ENCODE data around the gene CLDN3.

DNA sequence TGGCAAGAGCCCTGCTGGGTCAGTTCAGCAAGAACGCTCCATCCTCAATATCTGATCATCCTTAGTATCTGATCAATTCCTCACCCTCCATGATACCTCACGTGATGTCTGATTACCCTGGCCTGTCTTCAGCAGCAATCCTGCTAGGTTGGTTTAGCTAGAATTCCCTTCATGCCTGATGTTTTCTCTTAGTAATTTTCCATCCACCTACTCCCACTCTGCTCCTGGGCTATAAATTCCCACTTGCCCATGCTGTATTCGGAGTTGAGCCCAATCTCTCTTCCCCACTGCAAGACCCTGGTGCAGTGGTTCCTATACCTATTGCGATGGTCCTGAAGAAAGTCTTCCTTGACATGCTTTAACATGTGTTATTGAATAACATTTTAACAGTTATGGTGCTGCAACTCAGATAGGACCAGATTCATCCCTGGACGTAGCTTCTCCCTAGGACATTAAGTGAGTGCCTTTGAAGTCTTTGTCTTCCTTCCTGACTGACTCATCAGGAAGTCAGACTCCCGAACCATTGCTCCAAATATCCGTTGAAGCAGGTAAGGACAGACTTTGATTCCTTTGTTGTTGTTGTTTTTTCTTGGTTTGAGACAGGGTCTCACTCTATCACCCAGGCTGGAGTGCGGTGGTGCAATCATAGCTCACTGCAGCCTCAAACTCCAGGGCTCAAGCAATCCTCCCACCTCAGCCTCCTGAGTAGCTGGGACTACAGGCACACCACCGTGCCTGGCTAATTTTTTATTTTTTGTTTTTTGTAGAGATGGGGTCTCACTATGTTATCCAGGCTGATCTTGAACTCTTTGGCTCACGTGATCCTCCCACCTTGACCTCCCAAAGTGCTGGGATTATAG lies 29.4 kb upstream of the CLDN3 start:
- TF ChIP-seq, protein P1, sequence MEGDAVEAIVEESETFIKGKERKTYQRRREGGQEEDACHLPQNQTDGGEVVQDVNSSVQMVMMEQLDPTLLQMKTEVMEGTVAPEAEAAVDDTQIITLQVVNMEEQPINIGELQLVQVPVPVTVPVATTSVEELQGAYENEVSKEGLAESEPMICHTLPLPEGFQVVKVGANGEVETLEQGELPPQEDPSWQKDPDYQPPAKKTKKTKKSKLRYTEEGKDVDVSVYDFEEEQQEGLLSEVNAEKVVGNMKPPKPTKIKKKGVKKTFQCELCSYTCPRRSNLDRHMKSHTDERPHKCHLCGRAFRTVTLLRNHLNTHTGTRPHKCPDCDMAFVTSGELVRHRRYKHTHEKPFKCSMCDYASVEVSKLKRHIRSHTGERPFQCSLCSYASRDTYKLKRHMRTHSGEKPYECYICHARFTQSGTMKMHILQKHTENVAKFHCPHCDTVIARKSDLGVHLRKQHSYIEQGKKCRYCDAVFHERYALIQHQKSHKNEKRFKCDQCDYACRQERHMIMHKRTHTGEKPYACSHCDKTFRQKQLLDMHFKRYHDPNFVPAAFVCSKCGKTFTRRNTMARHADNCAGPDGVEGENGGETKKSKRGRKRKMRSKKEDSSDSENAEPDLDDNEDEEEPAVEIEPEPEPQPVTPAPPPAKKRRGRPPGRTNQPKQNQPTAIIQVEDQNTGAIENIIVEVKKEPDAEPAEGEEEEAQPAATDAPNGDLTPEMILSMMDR (IDR thresholded peaks at IDR 0.05) = no peak
- TF ChIP-seq POLR2AphosphoS5 (IDR thresholded peaks at IDR 0.05) (no peak), EP300 (IDR thresholded peaks at IDR 0.05) (no peak)

Data from suprapubic skin (tissue), 4 donors.